HG03025 (cell line): ENCODE results near the gene RTN4RL2.

ENCODE experiments used
- ATAC-seq: cut with Tn5 transposase; IDR thresholded peaks from one replicate; pipeline ENCODE4 v1.9.1; 2021; ENCODE audit warnings: mild to moderate bottlenecking, moderate library complexity; ENCODE audit not compliant: unreplicated experiment, low FRiP score

RTN4RL2 gene

DNA sequence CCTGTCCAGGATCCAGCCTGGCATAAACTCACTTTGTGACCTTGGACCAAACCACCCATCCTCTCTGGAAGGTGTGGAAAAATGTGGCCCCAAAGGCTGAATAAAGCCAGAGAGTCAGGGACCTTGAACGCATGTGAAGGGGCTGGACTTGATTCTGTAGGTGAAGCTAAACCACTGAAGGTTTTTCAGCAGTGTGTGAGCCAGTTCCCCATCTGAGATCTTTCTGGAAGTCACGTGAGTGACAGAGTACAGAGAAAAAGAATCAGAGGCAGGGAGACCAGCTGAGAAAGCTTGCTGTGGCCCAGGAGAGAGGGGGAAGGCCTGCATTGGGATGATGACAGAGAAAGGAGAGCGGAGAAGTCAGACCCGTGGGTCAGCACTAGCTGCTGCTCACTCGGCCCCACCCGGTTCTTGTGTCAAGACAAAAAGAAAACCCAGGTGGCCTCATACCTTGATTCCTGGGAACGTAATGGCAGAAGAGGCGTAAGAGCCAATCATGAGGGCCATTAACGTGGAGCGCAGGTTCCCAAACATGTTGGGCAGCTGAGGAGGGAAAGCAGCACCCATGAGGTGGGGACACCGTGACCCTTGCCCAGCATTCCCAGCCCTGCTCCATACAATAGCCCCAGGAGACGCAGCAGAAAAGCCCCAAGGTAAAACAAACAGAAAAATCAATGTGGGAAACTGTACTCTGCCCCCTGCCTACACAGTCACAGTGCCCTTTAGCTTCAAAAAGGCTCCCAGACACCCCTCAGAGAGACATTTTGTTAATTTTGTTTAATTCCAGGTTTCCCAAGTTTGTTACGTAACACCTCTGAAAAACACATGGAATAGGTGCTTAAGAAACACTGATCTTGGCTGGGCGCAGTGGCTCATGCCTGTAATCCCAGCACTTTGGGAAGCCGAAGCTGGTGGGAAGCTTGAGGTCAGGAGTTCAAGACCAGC, 37.2 kb downstream of the RTN4RL2 start:
- ATAC-seq = no peak

DNA sequence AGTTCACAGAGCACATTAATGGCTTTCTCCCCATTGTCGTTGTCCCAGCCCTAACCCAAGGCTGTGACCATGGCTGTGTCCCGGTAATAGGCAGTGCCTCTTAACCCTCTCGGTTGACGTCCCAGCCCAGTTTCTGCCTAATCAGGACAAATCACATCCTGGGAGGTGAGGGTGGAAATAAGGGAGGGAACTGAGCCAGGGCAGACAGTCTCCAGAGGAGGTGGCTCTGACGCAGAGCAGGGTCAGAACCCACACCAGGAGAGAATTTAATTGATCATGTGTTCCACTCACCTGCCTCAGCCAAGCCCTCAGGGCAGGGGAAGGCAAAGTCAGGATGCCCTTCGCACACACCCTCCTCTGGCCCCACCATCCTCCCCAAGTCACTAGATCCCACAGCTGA, 38.2 kb downstream of the RTN4RL2 start:
- ATAC-seq = no peak

DNA sequence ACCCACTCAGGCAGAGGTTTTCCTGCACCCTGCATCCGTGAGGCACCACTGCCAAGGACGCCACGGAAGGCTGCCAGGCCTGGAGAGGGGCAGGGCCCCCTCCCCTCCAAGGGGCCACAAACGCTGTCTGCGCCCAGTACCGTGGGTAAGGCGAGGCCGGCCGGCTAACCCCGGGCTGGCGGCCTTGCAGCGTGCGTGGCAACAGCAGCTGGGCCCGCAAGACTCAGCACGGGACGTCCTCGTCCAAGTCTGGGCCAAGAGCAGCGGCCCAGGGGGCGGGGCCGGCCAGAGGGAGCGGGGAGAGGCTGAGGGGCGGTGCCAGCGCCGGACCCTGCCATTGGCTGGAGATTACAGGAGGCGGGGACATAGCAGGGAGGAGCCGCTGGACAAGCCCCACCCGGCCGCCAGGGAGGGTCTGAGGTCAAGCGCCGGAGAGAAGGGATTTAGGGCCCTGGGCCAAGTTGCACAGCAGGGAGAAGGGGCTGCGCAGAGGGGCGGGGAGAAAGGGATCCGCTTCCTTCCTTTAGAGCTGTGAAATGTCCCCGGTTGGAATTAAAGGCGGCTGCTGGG, 39.2 kb downstream of the RTN4RL2 start:
- peak; percentile 99 for ATAC-seq

DNA sequence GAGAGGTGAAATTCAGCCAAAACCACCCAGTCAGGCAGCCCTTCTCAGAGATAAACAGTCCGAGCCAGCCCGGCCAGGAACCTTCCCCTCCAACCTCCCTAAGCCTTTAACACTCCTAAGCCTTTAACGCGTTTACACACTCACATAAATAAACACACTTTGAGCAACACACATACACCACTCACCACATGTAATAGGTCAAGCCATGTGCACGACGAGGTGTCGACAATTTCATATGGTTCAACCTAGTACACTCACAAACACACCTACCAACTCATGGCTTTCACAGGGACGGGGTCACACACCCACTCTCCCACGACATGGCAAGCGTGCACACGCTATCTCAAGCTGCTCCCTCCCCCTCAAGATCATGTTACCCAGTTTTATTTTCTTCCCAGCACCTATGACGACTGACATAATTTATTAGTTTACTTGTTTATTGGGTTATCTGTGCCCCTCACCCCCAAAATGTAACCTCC, 39.7 kb downstream of the RTN4RL2 start:
- ATAC-seq = peak; percentile 6

DNA sequence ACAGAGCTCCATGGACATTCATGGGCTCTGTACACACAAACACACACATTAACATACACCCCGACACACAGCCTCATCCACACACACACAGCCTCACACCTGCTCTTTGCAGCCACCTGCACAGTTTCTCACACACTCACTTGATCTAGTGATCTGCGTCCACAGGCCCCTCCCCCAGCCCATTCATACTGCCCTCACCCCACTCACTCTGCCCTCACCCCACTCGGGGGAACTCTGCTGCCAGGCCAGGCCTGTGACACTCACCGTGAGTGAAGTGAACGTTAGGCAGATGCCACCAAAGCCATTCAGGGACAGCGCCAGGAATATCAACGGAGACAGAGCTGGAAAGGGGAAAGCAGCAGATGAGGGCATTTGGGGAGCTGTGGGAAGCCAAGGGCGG, 40.2 kb downstream of the RTN4RL2 start:
- ATAC-seq = no peak

DNA sequence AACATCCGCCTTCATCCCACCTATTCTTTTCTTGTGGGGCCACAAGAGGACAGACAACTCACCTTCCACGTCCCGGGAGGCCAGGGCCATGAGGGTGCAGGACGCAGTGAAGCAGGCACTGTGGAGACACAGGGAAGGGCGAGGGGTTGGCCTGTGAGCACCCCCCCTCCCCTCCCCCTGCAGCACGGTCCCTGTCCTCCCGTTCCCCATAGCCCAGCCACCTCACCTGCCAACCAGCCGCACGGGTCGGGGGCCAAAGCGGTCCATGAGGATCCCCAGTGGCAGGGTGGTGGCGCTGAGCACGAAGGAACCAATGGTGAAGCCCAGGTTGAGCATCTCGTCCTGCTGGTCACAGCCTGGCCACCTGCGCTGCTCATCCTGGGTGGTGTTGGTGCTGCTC, 40.6 kb downstream of the RTN4RL2 start:
- no peak for ATAC-seq

DNA sequence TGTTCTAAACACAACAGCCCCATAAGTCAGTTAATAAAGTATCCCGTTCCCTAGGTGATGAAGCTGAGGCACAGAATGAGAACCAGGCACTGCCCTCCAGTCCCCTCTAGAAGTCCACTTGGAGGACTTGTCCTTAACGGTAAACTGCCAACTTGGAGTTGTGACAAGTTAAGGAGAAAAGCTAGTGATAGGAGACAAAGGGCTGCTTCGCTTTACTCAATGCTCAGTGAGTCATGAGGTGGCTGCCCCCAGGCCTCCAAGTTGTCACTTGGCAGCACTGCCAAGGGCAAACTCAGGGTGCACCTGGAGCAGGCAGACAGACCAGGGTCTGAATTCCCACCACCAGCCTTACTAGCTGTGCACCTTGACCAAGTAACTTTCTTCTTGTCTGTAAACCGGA, 41.6 kb downstream of the RTN4RL2 start:
- no peak for ATAC-seq

DNA sequence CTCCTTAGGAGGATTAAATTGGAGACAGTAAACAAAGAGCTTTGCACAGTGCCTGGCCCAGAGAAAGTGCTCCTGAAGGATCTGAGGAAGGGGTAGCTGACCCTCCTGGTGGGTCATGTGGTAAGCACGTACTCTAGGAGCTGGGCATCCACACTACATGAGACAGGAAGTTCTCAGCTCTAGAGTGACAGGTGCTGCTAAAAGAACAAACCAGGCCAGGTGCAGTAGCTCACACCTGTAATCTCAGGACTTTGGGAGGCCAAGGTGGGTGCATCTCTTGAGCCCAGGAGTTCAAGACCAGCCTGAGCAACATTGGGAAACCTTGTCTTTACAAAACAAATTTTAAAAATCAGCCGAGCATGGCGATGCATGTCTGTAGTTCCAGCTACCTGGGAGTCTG, 42.0 kb downstream of the RTN4RL2 start:
- ATAC-seq = no peak

DNA sequence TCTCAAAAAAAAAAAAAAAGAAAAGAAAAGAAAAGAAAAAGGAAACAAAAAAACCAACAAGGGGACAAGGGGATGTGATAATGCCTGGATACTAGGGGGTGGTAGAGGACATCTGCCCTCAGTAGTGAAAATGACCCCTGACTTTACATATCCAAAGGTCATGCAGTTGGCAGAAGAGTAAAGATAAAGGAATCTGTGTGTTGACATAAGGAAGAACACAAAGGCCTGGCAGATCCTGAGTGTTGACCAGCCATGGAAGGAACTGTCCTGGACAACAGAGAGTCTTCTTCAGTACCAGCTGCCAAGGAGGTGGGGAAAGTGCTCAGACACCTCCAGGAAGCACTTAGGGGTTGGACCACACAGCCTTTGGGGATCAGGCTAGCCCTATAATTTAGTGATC, 42.5 kb downstream of the RTN4RL2 start:
- ATAC-seq = no peak

DNA sequence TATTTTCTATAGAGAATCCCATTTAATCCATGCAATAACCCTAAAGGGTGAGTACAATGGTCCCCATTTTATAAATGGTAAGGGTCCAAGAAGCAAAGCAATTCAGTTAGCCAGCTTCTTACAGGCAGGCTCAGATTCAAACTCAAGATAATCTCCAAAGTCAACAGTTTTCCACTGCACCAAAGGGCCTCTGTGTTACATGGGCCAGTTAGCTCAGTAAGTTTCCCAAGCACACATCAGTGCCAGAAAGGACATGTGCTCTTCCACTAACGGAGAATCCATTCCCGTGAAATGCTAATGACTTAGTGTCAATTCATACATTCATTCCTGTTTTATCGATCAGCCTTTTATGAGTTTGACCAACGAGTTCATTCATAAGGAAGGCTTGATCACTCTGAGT, 44.2 kb downstream of the RTN4RL2 start:
- no peak for ATAC-seq

DNA sequence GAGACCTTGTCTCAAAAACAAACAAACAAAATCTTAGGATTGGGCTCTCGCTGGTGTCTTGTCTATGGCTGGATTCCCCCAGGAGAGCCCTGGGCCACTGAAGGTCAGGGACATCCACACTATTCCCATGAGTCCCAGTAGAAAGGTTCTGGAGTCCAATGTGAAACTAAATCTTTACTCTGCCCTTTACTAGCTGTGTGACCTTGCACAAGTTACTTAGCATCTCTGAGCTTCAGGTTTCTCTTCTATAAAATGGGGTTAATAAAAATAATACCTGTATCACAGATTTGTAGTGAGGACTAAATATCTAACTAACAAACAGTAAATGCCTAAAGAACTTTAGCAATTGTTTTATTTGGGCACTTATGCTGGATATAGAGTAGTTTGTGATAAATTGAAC, 46.2 kb downstream of the RTN4RL2 start:
- no peak for ATAC-seq

DNA sequence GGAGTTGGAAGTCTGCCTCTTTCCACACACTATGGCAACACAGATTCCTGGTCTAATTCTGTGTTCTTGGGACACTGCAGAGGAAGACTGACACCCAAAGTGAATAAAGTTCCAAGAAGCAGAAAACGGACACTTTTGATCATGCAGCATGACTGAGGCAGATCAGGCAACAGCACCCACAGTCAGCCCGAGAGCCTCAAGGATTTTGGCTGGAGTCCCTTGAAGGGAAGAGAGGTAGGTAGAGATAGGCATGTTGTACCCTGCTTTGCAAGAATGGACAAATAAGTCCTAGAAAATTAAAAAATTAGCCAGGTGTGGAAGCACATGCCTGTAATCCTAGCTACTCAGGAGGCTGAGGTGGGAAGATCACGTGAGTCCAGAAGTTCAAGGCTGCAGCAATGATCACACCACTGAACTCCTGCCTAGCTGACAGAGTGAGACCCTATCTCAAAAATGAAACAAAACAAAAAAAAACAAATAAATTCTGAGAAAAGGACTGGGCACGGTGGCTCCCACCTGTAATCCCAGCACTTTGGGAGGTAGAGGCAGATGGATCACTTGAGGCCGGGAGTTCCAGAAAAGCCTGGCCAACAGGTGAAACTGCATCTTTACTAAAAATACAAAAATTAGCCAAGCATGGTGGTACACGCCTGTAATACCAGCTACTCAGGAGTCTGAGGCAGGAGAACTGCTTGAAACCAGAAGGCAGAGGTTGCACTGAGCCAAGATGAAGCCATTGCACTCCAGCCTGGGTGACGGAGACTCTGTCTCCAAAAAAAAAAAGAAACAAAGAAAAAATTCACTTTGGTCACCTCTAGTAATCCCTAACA, 48.2 kb downstream of the RTN4RL2 start:
- no peak for ATAC-seq

DNA sequence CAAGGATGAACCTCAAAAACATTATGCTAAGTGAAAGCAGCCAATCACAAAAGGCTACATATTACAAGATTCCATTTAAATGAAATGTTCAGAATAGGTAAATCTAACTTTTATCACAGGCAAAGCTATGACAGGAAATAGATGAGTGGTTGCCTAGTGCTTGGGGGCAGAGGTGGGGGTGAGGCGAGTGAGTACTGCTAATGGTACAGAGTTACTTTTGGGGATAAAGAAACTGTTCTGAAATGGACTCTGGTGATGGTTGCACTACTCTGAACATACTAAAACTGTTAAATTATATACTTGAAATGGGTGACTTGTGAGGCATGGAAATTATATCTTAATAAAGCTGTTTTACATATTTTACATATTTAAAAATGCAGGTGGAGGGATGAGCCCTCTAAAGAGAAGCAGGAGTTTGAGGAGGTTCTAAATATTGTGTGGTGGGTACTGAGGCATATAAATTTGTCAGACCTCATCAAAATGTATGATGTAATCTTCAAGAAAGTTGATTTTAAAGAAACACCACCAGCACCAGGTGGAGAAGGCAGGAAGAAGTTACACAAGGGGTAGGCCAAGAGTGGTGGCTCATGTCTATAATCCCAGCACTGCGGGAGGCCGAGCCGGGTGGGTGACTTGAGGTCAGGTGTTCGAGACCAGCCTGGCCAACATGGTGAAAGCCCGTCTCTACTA, 51.6 kb downstream of the RTN4RL2 start:
- ATAC-seq = no peak

DNA sequence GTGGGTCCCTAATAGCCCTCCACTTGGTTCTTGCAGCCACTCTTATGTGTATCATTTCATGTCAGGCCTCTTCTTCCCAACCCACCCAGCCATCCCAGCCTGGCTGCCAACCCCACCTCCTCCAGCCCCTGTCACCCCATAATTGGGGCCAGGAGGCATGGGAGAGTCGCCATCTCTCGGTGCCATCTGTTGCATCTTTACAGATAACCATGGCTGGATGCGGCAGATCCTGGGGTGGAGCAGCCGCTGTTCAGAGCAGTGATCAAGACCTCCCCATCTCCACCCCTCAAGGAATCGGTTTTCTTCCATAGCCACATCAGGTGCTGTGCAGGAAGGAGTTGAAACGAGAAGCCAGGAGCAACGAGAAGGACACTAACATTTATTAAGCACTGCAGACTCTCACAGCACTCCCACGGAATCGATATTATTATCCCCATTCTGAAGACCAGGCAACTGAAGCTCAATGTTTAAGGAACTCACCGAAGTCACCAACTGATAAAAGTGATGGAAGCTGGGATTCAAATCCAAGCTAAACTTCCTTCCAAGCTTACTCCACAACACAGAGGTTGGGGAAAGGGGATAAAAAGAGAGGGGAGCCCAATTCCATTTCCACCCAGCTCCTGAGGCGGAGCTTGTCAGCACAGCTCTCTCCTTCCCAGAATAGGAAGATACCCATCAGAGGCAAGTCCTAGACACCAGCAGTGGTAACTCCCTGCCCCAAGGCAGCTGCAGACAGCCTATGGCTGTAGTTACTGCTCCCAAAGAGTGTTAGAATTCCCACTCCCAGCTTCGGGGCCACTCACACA, 52.5 kb downstream of the RTN4RL2 start:
- no peak for ATAC-seq

DNA sequence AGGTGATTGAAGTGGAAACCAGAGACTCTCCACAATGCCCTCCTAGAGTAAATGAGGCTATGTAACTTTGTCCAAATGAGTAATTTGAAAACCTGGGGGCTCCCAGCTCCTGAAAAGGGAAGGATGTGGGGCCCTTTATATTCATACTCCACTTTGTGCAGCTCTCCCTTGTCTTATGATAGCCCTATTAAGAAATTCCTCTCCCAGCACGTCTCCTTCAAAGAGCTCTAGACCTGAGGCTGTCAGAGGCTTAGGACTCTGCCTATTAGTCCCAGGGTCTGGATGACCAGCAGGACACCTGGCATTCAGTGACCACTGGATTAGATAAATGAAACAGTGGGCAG, 53.1 kb downstream of the RTN4RL2 start:
- no peak for ATAC-seq

DNA sequence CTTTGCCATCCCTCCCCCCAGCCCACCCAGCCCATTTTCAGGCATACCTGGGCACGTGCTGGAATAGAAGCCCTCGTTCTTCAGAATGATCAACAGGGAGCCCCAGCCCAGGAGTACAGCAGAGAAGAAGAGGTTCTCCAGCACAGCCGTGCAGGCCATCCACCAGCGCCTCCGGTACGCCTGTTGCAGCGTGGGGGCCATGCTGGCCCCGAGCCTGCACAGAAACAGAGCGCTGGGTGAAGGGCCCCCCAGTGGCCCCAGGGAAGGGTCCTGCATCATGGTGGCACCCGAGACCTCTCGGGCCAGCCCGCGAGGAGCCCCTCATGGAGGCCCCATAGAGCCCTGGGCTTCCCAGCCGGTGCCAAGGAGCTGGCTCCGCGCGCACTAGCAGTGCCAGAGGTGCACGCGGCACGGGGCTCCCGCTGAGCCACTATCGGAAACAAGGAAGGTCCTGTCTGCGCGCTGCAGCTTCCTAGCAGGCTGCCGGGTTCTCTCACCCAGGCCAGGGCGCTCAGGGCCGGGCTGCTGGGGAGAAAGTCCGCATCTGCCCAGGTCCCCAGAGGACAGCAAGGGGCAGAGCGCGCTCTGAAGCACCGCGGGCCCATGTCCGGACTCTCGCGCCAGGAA, 53.7 kb downstream of the RTN4RL2 start:
- peak; percentile 26 for ATAC-seq

DNA sequence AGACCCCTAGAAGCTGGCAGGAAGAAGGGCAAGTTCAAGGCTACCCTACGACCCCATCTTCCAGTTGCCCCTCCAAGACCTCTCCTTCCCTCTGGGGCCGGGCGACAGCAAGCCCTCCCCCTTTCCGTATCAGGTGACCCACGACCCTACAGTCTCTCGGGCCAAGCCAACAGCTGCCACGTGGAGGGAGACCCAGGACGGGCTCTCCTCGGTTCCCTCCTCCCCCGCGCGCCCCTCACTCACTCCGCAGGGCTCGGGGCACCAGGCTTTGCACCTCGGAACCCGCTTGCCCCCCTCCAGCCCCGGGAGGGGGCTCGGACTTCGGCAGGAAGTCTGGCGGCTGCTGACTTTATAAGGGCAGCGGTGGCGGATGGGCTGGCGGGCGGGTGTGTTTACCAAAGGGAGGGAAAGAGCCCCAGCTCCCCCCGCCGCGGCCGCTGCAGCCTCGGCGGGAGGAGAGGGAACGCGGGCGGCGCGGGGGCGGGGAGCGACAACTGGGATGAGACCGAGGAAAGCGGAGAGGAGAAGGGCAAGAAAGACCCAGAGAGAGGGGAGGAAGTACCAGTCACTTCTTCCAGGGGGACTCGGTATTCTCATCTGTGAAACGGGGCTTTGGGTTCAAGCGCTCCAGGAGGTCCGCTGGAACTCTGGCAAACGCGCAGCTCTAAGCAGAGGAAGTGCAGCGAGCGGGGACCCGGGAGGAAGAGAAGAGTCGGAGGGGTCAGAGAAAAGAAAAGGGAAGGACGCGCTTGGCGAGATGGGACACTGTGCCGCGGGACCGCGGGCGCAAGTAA, 54.4 kb downstream of the RTN4RL2 start:
- ATAC-seq = peak; percentile 35

DNA sequence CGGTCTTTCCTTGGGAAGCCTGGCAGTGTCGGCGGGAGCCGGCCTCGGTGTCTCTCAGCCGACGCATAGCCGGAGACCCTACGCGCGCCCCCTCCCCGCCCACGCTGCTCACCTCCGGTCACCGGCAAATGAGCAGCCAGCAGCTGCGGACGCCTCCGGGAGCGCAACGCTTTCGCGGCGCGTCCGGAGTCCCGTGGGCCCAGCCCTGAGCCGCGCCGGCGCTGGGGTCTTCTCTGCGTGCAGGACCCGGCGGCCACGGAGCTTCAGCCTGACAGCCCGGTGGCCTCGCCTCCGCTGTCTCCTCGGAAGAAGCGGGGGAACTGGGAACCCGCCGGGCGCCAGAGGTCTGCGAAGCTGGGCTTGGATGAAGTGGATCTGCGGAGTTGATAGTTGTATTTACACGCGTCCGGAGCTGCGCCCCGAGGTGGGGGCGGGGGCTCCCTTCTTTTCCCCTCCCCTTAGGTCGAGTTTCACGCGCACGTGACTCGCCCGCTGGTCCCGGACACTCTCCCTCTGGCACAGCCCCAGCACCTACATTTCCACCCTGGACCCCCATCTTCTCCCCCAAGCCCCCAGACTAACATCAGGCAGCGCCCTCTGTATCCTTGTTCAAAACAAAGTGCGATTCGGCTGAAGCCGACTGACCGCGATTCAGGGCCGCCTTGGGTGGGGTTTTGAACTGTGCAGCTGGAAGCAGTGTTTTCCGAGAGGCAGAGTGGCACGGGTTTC, 55.2 kb downstream of the RTN4RL2 start, which contains the start of gene SLC43A1:
TSS of gene SLC43A1 (minus strand) at position 371 of the 729 bp plus-strand sequence. CDS start 1,591 bp downstream, outside the sequence.
- peak; percentile 59 for ATAC-seq
